HL-60/S4 treated with phorbol 12-myristate 13-acetate at 8.2 ng/mL for 4 days and 3 days (cell line): Measurements from ENCODE around the gene CEP95.
"Not testable (repeated sequence)": the region's sequence is repeated elsewhere in the genome, so short reads cannot be mapped to it uniquely, and the experiment has no call there.

Experiments
- in situ Hi-C: fragments of 300-500 bp; cut with MboI; formaldehyde crosslinking; loops from 2 replicates; pipeline ENCODE4 v1.15.0; 2022; ENCODE audit warnings: low sequenced_read_pairs

CEP95 gene

GRCh38 chr17:64506576-64507412, at the start of gene CEP95:
Gene CEP95, plus strand, starts transcription at chr17:64506977. Its CDS starts 121 bp downstream, at chr17:64507098.
- in situ Hi-C loops = no loop called here

GRCh38 chr17:64457156-64457555, 49.6 kb upstream of the CEP95 start:
- in situ Hi-C loops = no loop called here

GRCh38 chr17:64458756-64459155, 48.0 kb upstream of the CEP95 start:
- in situ Hi-C loops = no loop called here

GRCh38 chr17:64459284-64459747, 47.5 kb upstream of the CEP95 start:
- in situ Hi-C loops = no loop called here

- in situ Hi-C loops = not testable (repeated sequence)
Observed at GRCh38 chr17:64459818-64460217, 47.0 kb upstream of the CEP95 start.

GRCh38 chr17:64460955-64461354, 45.8 kb upstream of the CEP95 start:
- in situ Hi-C loops = no loop called here

GRCh38 chr17:64461788-64462187, 45.0 kb upstream of the CEP95 start:
- in situ Hi-C loops = no loop called here

GRCh38 chr17:64466019-64466735, 40.6 kb upstream of the CEP95 start:
- in situ Hi-C loops = no loop called here

- in situ Hi-C loops = not testable (repeated sequence)
Observed at GRCh38 chr17:64466834-64467233, 39.9 kb upstream of the CEP95 start.

GRCh38 chr17:64470625-64471024, 36.2 kb upstream of the CEP95 start:
- in situ Hi-C loops = no loop called here

- in situ Hi-C loops = no loop called here
Observed at GRCh38 chr17:64471440-64471839, 35.3 kb upstream of the CEP95 start.

- in situ Hi-C loops = no loop called here
Observed at GRCh38 chr17:64472564-64472963, 34.2 kb upstream of the CEP95 start.

GRCh38 chr17:64477849-64478248, 28.9 kb upstream of the CEP95 start:
- in situ Hi-C loops = no loop called here

- in situ Hi-C loops = loop anchor here (10.0 kb wide), 1 partner anchor 166 kb away; no protein-coding TSS in a partner anchor
Observed at GRCh38 chr17:64480951-64481350, 25.8 kb upstream of the CEP95 start.

GRCh38 chr17:64484380-64484779, 22.4 kb upstream of the CEP95 start:
- in situ Hi-C loops = loop anchor here (10.0 kb wide), 1 partner anchor 170 kb away; no protein-coding TSS in a partner anchor

- in situ Hi-C loops = loop anchor here (10.0 kb wide), 1 partner anchor 174 kb away; no protein-coding TSS in a partner anchor
Observed at GRCh38 chr17:64488301-64488700, 18.5 kb upstream of the CEP95 start.

- in situ Hi-C loops = loop anchor here (5.0 kb wide), 1 partner anchor 69 kb away; no protein-coding TSS in a partner anchor
Observed at GRCh38 chr17:64491034-64491860, 15.5 kb upstream of the CEP95 start.

- in situ Hi-C loops = loop anchor here (5.0 kb wide), 1 partner anchor 70 kb away; no protein-coding TSS in a partner anchor
Observed at GRCh38 chr17:64491994-64492393, 14.8 kb upstream of the CEP95 start.

- in situ Hi-C loops = loop anchor here (5.0 kb wide), 1 partner anchor 70 kb away; no protein-coding TSS in a partner anchor
Observed at GRCh38 chr17:64492481-64493109, 14.2 kb upstream of the CEP95 start.

- in situ Hi-C loops = loop anchor here (5.0 kb wide), 1 partner anchor 72 kb away; no protein-coding TSS in a partner anchor
Observed at GRCh38 chr17:64494121-64494520, 12.7 kb upstream of the CEP95 start.
